Parathyroid adenoma (tissue), 2 donors: ENCODE measurements around the gene OSTF1.

ENCODE experiments used
- H2AFZ ChIP-seq: fragments of 300-600 bp; sonication (generic); one replicate; pipeline ENCODE4 v1.7.0; 2017; ENCODE audit warnings: antibody characterized with exemption, mild to moderate bottlenecking
- H3K27ac ChIP-seq: fragments of 300-600 bp; sonication (generic); one replicate; pipeline ENCODE4 v1.7.0; 2017
- H3K27me3 ChIP-seq: fragments of 300-600 bp; sonication (generic); one replicate; pipeline ENCODE4 v1.7.0; 2017; ENCODE audit warnings: low read length; ENCODE audit not compliant: control insufficient read depth, insufficient read depth
- H3K36me3 ChIP-seq: fragments of 300-600 bp; sonication (generic); one replicate; pipeline ENCODE4 v1.7.0; 2017; ENCODE audit warnings: low read length; ENCODE audit not compliant: control insufficient read depth, insufficient read depth
- H3K4me1 ChIP-seq: fragments of 300-600 bp; sonication (generic); one replicate; pipeline ENCODE4 v1.7.0; 2017; ENCODE audit warnings: control low read depth
- H3K4me2 ChIP-seq: fragments of 300-600 bp; sonication (generic); one replicate; pipeline ENCODE4 v1.7.0; 2017; ENCODE audit warnings: low read length
- H3K4me3 ChIP-seq: fragments of 300-600 bp; sonication (generic); one replicate; pipeline ENCODE4 v1.7.0; 2017; ENCODE audit warnings: low read depth, low read length
- H3K79me2 ChIP-seq: fragments of 300-600 bp; sonication (generic); one replicate; pipeline ENCODE4 v1.7.0; 2017; ENCODE audit warnings: control low read depth
- H3K9ac ChIP-seq: fragments of 300-600 bp; sonication (generic); one replicate; pipeline ENCODE4 v1.7.0; 2017; ENCODE audit warnings: mild to moderate bottlenecking
- H3K9me3 ChIP-seq: fragments of 300-600 bp; sonication (generic); one replicate; pipeline ENCODE4 v1.7.0; 2017; ENCODE audit warnings: low read length; ENCODE audit not compliant: control insufficient read depth
- TF ChIP-seq, protein P1 (sequence below): fragments of 300-600 bp; sonication (generic); IDR thresholded peaks from one replicate; pipeline ENCODE4 v1.7.0; 2017; ENCODE audit warnings: antibody characterized with exemption, mild to moderate bottlenecking
- donor health status: primary hyperparathyroidism.

Gene OSTF1

DNA sequence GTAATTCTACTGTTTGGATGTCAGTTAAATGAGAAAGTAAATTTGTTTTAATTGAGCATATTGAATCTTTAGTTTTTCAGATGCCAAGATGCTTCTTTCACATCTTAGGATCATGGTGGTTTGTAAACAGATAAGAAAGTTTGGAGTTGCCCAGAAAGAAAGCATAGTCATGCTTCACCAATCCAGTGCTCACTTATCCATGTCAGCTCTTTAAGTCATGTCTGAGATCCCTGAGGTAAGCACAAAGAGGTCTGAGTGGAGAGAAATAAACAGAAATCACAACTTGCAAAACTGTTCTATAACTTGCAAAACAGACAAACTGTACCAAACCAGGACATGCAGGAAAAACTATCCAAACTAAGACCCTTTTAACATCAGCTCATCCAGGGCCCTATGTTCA, 87.7 kb downstream of the OSTF1 start:
- Histone ChIP-seq H3K27me3 (no peaks in the 10 kb centered on the region), H2AFZ (no peak overlapping the region), H3K4me1 (peaks cover 8% of the 10 kb centered on the region), H3K9me3 (no peaks in the 10 kb centered on the region), H3K36me3 (no peaks in the 10 kb centered on the region), H3K27ac (peak overlapping the region; percentile 56), H3K9ac (no peak overlapping the region), H3K4me2 (peak overlapping the region; percentile 53), H3K79me2 (no peaks in the 10 kb centered on the region), H3K4me3 (peak overlapping the region; percentile 15)
- TF ChIP-seq, protein P1, sequence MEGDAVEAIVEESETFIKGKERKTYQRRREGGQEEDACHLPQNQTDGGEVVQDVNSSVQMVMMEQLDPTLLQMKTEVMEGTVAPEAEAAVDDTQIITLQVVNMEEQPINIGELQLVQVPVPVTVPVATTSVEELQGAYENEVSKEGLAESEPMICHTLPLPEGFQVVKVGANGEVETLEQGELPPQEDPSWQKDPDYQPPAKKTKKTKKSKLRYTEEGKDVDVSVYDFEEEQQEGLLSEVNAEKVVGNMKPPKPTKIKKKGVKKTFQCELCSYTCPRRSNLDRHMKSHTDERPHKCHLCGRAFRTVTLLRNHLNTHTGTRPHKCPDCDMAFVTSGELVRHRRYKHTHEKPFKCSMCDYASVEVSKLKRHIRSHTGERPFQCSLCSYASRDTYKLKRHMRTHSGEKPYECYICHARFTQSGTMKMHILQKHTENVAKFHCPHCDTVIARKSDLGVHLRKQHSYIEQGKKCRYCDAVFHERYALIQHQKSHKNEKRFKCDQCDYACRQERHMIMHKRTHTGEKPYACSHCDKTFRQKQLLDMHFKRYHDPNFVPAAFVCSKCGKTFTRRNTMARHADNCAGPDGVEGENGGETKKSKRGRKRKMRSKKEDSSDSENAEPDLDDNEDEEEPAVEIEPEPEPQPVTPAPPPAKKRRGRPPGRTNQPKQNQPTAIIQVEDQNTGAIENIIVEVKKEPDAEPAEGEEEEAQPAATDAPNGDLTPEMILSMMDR = no peak

DNA sequence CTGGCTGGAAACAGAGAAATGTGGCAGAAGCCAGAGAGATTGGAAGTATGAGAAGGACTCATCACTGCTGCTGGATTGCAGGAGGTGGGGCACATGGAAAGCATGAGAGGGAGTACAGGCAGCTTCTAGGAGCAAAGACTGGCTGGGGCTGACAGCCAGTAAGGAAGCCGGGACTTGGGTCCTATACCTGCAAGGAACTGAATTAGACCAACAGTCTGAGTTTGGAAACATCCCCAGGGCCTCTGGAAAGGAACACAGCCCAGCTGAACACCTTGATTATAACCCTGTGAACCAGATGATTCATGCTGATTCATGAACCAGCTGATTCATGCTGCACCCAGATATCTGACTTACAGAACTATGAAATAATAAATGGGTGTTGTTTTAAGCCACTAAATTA, 93.4 kb downstream of the OSTF1 start:
- Histone ChIP-seq H3K4me2 (no peak overlapping the region), H3K36me3 (no peaks in the 10 kb centered on the region), H3K9ac (no peak overlapping the region), H2AFZ (no peak overlapping the region), H3K27ac (no peak overlapping the region), H3K79me2 (no peaks in the 10 kb centered on the region), H3K4me1 (peaks cover 4% of the 10 kb centered on the region), H3K4me3 (no peak overlapping the region), H3K27me3 (no peaks in the 10 kb centered on the region), H3K9me3 (no peaks in the 10 kb centered on the region)
- TF ChIP-seq, protein P1 = no peak

DNA sequence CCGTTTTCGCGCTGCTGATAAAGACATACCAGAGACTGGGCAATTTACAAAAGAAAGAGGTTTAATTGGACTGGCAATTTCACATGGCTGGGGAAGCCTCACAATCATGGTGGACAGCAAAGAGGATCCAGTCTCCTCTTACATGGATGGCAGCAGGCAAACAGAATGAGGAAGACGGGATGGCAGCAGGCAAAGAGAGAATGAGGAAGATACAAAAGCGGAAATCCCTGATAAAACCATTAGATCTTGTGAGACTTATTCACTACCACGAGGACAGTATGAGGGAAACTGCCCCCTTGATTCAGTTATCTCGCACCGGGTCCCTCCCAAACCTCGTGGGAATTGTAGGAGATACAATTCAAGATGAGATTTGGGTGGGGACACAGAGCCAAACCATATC, 95.0 kb downstream of the OSTF1 start:
- TF ChIP-seq, protein P1 = no peak
- H3K9ac ChIP-seq = no peak overlapping the region
- H3K27me3 ChIP-seq = no peaks in the 10 kb centered on the region
- no peak overlapping the region for H3K4me2 ChIP-seq
- no peaks in the 10 kb centered on the region for H3K79me2 ChIP-seq
- H3K4me3 ChIP-seq = no peak overlapping the region
- H3K27ac ChIP-seq = no peak overlapping the region
- H2AFZ ChIP-seq = no peak overlapping the region
- H3K4me1 ChIP-seq = no peaks in the 10 kb centered on the region
- H3K9me3 ChIP-seq = no peaks in the 10 kb centered on the region
- H3K36me3 ChIP-seq = no peaks in the 10 kb centered on the region

DNA sequence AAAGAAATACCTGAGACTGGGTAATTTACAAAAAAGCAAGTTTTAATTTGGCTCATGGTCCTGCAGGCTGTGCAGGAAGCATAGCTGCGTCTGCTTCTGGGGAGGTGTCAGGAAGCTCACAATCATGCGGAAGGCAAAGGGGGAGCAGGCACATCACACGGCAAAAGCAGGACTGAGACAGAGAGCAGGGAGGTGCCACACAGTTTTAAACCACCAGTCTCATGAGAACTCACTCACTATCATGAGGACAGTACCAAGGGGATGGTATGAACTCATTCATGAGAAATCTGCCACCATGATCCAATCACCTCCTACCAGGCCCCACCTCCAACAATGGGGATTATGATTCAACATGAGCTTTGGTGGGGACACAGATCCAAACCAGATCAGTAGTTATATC, 96.2 kb downstream of the OSTF1 start:
- Histone ChIP-seq H2AFZ (no peak overlapping the region), H3K27ac (no peak overlapping the region), H3K4me2 (no peak overlapping the region), H3K4me1 (no peaks in the 10 kb centered on the region), H3K9me3 (no peaks in the 10 kb centered on the region), H3K36me3 (no peaks in the 10 kb centered on the region), H3K9ac (no peak overlapping the region), H3K27me3 (no peaks in the 10 kb centered on the region), H3K4me3 (no peak overlapping the region), H3K79me2 (no peaks in the 10 kb centered on the region)
- TF ChIP-seq, protein P1 = no peak

DNA sequence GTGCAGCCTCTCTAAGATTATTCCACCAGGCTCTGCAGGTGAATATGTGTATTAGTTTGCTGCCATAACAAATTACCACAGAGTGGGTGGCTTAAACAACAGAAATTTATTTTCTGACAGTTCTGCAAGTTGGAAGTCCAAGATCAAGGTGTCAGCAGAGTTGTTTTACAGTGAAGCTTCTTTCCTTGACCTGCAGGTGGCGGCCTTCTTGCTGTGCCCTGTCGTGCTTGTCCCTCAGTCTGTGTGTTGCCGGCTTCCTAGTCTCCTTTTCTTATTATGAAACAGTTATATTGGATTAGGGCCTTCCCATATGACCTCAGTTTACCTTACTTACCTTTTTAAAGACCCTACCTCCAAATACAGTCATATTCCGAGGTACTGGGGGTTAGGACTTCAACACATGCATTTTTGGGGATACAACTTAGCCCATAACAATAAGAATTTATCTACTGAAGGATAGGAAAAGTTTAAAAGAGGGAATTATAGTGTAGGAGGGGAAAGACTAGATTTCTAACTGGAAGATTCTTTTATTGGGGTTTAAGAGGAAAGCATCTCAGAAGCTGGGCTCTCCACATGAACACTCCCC, 97.4 kb downstream of the OSTF1 start:
- no peak overlapping the region for H3K4me3 ChIP-seq
- no peak overlapping the region for H3K4me2 ChIP-seq
- H3K9me3 ChIP-seq = no peaks in the 10 kb centered on the region
- TF ChIP-seq, protein P1 = peak; percentile 32
- no peak overlapping the region for H3K27ac ChIP-seq
- H3K4me1 ChIP-seq = no peaks in the 10 kb centered on the region
- H3K27me3 ChIP-seq = no peaks in the 10 kb centered on the region
- H2AFZ ChIP-seq = no peak overlapping the region
- H3K9ac ChIP-seq = no peak overlapping the region
- no peaks in the 10 kb centered on the region for H3K79me2 ChIP-seq
- H3K36me3 ChIP-seq = no peaks in the 10 kb centered on the region
